Measurements from ENCODE around the gene PAN3.
A peak's percentile ranks its signal among the peaks of the same experiment; 100 is the strongest.

The PAN3 gene

GRCh38 chr13:28138012-28138755 is at the start of gene PAN3:
PAN3 (plus strand) TSS chr13:28138545; CDS start chr13:28138658, 113 bp downstream.
- DNase-seq (ENCODE audit: low spot score) = peak; percentile 89
- peak; percentile 13 for TF ChIP-seq CTCF (IDR thresholded peaks at IDR 0.05; ENCODE audit: borderline replicate concordance, control extremely low read depth, extremely low read depth, insufficient read depth, missing control alignments)
- in situ Hi-C loops (cut with MboI; ENCODE audit: low sequenced_read_pairs, unreplicated experiment) = no loop called here

- no peak for TF ChIP-seq CTCF (IDR thresholded peaks at IDR 0.05; ENCODE audit: borderline replicate concordance, control extremely low read depth, extremely low read depth, insufficient read depth, missing control alignments)
These were observed 49.3 kb upstream of the PAN3 start for GRCh38 chr13:28089065-28089464.

GRCh38 chr13:28092431-28092830 is 45.9 kb upstream of the PAN3 start:
- in situ Hi-C loops (cut with MboI; ENCODE audit: low sequenced_read_pairs, unreplicated experiment) = loop anchor here (10.0 to 25.0 kb wide), 2 partner anchors 58 to 695 kb away; no protein-coding TSS in a partner anchor
- no peak for TF ChIP-seq CTCF (IDR thresholded peaks at IDR 0.05; ENCODE audit: borderline replicate concordance, control extremely low read depth, extremely low read depth, insufficient read depth, missing control alignments)
- DNase-seq (ENCODE audit: low spot score) = no peak

More at GRCh38 chr13:28089065-28089464, 49.3 kb upstream of the PAN3 start:
- DNase-seq (ENCODE audit: low spot score) = no peak
- in situ Hi-C loops (cut with MboI; ENCODE audit: low sequenced_read_pairs, unreplicated experiment) = loop anchor here (25.0 kb wide), 1 partner anchor 698 kb away; no protein-coding TSS in a partner anchor

GRCh38 chr13:28093881-28094280 is 44.5 kb upstream of the PAN3 start:
- in situ Hi-C loops (cut with MboI; ENCODE audit: low sequenced_read_pairs, unreplicated experiment) = loop anchor here (10.0 to 25.0 kb wide), 2 partner anchors 59 to 693 kb away; no protein-coding TSS in a partner anchor
- TF ChIP-seq CTCF (IDR thresholded peaks at IDR 0.05; ENCODE audit: borderline replicate concordance, control extremely low read depth, extremely low read depth, insufficient read depth, missing control alignments) = no peak
- DNase-seq (ENCODE audit: low spot score) = no peak

GRCh38 chr13:28094306-28094705 is 44.0 kb upstream of the PAN3 start:
- TF ChIP-seq CTCF (IDR thresholded peaks at IDR 0.05; ENCODE audit: borderline replicate concordance, control extremely low read depth, extremely low read depth, insufficient read depth, missing control alignments) = no peak
- in situ Hi-C loops (cut with MboI; ENCODE audit: low sequenced_read_pairs, unreplicated experiment) = loop anchor here (10.0 to 25.0 kb wide), 2 partner anchors 60 to 693 kb away; no protein-coding TSS in a partner anchor
- DNase-seq (ENCODE audit: low spot score) = no peak

GRCh38 chr13:28097503-28097902 is 40.8 kb upstream of the PAN3 start:
- no peak for TF ChIP-seq CTCF (IDR thresholded peaks at IDR 0.05; ENCODE audit: borderline replicate concordance, control extremely low read depth, extremely low read depth, insufficient read depth, missing control alignments)
- in situ Hi-C loops (cut with MboI; ENCODE audit: low sequenced_read_pairs, unreplicated experiment) = loop anchor here (10.0 to 25.0 kb wide), 2 partner anchors 63 to 690 kb away; no protein-coding TSS in a partner anchor
- no peak for DNase-seq (ENCODE audit: low spot score)

All from GM13976 (cell line).